Endothelial cell of umbilical vein (primary cell): ENCODE results near the gene CD33. TPM values are rescaled to one million over a fixed set of nuclear protein-coding genes. Genes with fewer than 3 reads are reported as not detected.

Experiments used
- BruUV-seq: library from RNA; stranded (reverse); fragments of 400-500 nt; replicated peaks from 2 replicates; lab custom pipeline; 2021; lab: Mats Ljungman, UMichigan
- CTCF ChIA-PET: fragments of 300-600, 350-600 bp; sonication (Branson Sonifier 250); formaldehyde crosslinking; loops from one replicate; lab custom pipeline; 2021; ENCODE audit warnings: antibody characterized with exemption, inconsistent platforms; lab: Charles Lee
- POLR2A ChIA-PET: fragments of 300-600, 350-600 bp; sonication (Branson Sonifier 250); formaldehyde crosslinking; loops from one replicate; lab custom pipeline; 2021; ENCODE audit warnings: antibody characterized with exemption, inconsistent platforms; lab: Charles Lee
- DNase-seq: peaks from one replicate; pipeline ENCODE4 v3.0.0-alpha.2; 2011; ENCODE audit warnings: low read depth, low spot score
- FAIRE-seq: peaks from 2 replicates; lab custom pipeline; 2011; peaks lifted over from hg19 to GRCh38; lab: Jason Lieb, UNC
- H2AFZ ChIP-seq: 2 replicates; pipeline ENCODE4 v1.6.0; 2012; ENCODE audit warnings: low read depth, low read length, control low read depth, inconsistent platforms
- H3K27ac ChIP-seq: 2 replicates; pipeline ENCODE4 v1.5.1; 2011; ENCODE audit warnings: low read depth, mild to moderate bottlenecking, control low read depth, low read length, moderate library complexity; ENCODE audit not compliant: insufficient read depth
- H3K27me3 ChIP-seq, 2 experiments: 2 replicates each; pipeline versions ENCODE4 v1.6.0 to v1.6.1; 2011; ENCODE audit warnings: low read length in 2 of 2, mixed read lengths in 1 of 2; ENCODE audit not compliant: control insufficient read depth in 2 of 2, insufficient read depth in 2 of 2
- H3K36me3 ChIP-seq, 2 experiments: 2 replicates in 1 of 2; 3 replicates in 1 of 2; pipeline ENCODE4 v1.5.1; 2011; ENCODE audit warnings: low read length in 2 of 2, mild to moderate bottlenecking in 1 of 2, moderate library complexity in 1 of 2; ENCODE audit not compliant: control insufficient read depth in 2 of 2, insufficient read depth in 2 of 2; ENCODE audit errors: extremely low read depth in 1 of 2
- H3K4me1 ChIP-seq: 3 replicates; pipeline ENCODE4 v1.5.1; 2011; ENCODE audit warnings: mild to moderate bottlenecking, low read length; ENCODE audit not compliant: control insufficient read depth, insufficient read depth; ENCODE audit errors: extremely low read depth
- H3K4me2 ChIP-seq: 2 replicates; pipeline ENCODE4 v1.6.1; 2011; ENCODE audit warnings: low read length, control low read depth, mixed read lengths; ENCODE audit not compliant: insufficient read depth
- H3K4me3 ChIP-seq, 3 experiments: fragments of 200-600 bp in 1 of 3; sonication (generic), shearing (Covaris generic) in 1 of 3; replicated peaks in 1 of 3; 2 replicates each; pipeline ENCODE4 v1.5.1; 2011 to 2016; ENCODE audit warnings: control low read depth in 3 of 3, low read length in 3 of 3, mild to moderate bottlenecking in 2 of 3, inconsistent platforms in 1 of 3, low read depth in 1 of 3, moderate library complexity in 1 of 3; ENCODE audit not compliant: insufficient read depth in 1 of 3
- H3K79me2 ChIP-seq: 2 replicates; pipeline ENCODE4 v1.6.0; 2012; ENCODE audit warnings: low read length, inconsistent platforms; ENCODE audit not compliant: control insufficient read depth, insufficient read depth
- H3K9ac ChIP-seq: replicated peaks from 2 replicates; pipeline ENCODE3; 2011; ENCODE audit warnings: low read length, control low read depth; ENCODE audit not compliant: insufficient read depth; ENCODE audit errors: extremely low read depth
- H3K9me1 ChIP-seq: replicated peaks from 3 replicates; pipeline ENCODE4 v1.6.0; 2011; ENCODE audit warnings: mild to moderate bottlenecking, low read length; ENCODE audit not compliant: control insufficient read depth, insufficient read depth; ENCODE audit errors: extremely low read depth
- H3K9me3 ChIP-seq: replicated peaks from 2 replicates; pipeline ENCODE4 v1.5.1; 2012; ENCODE audit warnings: low read length, inconsistent platforms; ENCODE audit not compliant: control insufficient read depth, insufficient read depth
- H4K20me1 ChIP-seq: replicated peaks from 2 replicates; pipeline ENCODE3; 2011; ENCODE audit warnings: mild to moderate bottlenecking, low read length; ENCODE audit not compliant: control insufficient read depth, insufficient read depth; ENCODE audit errors: extremely low read depth
- CTCF ChIP-seq, 2 donors: IDR thresholded peaks; 1 replicate in 1 of 2; 2 replicates in 1 of 2; pipeline ENCODE4 v1.5.1; 2011; ENCODE audit warnings: low read length in 2 of 2, mild to moderate bottlenecking in 2 of 2, moderate library complexity in 2 of 2, control low read depth in 1 of 2, inconsistent platforms in 1 of 2, low read depth in 1 of 2; ENCODE audit not compliant: insufficient read depth in 1 of 2; ENCODE audit errors: extremely low read depth in 1 of 2
- EZH2 ChIP-seq: IDR thresholded peaks from 2 replicates; pipeline ENCODE4 v1.6.1; 2012; ENCODE audit warnings: borderline replicate concordance, low read depth, mild to moderate bottlenecking, moderate library complexity, low read length, inconsistent platforms; ENCODE audit not compliant: severe bottlenecking
- FOS ChIP-seq: IDR thresholded peaks from 2 replicates; pipeline ENCODE4 v1.6.1; 2011; ENCODE audit warnings: mild to moderate bottlenecking, low read length, moderate library complexity, borderline replicate concordance; ENCODE audit not compliant: insufficient read depth
- GATA2 ChIP-seq: IDR thresholded peaks from 2 replicates; pipeline ENCODE4 v1.7.0; 2011; ENCODE audit warnings: low read depth, mild to moderate bottlenecking, moderate library complexity, mixed read lengths, low read length; ENCODE audit not compliant: insufficient read length, insufficient read depth
- JUN ChIP-seq: IDR thresholded peaks from 2 replicates; pipeline ENCODE4 v1.6.1; 2011; ENCODE audit warnings: borderline replicate concordance, low read depth; ENCODE audit not compliant: insufficient read length, insufficient read depth
- MYC ChIP-seq: IDR thresholded peaks from one replicate; pipeline ENCODE4 v1.6.1; 2011; ENCODE audit warnings: mild to moderate bottlenecking, low read depth, low read length
- POLR2A ChIP-seq: IDR thresholded peaks from 2 replicates; pipeline ENCODE4 v1.6.1; 2012; ENCODE audit warnings: low read depth, mild to moderate bottlenecking, control low read depth, low read length
- POLR2AphosphoS5 ChIP-seq: IDR thresholded peaks from 2 replicates; pipeline ENCODE4 v1.6.1; 2012; ENCODE audit warnings: low read depth, mild to moderate bottlenecking, control low read depth, low read length, moderate library complexity; ENCODE audit not compliant: insufficient read depth
- dilution Hi-C: fragments of 300-500 bp; cut with MboI; formaldehyde crosslinking; loops from one replicate; pipeline ENCODE4 v1.15.0; 2019; ENCODE audit warnings: low sequenced_read_pairs; ENCODE audit not compliant: extremely low pct_ligation_motif_present
- intact Hi-C: fragments of 100-400 bp; cut with micrococcal nuclease; formaldehyde crosslinking; loops from one replicate; pipeline ENCODE4 v1.10.0; 2022
- polyA plus RNA-seq, 4 experiments: library from polyadenylated mRNA; depleted of rRNA in 3 of 4; stranded (reverse) in 3 of 4; unstranded in 1 of 4; fragments of >200 nt; gene quantifications; 2 replicates each; pipeline versions ENCODE4 v1.2.1 to v1.2.3, GENCODE V29; 2011 to 2012; ENCODE audit warnings: missing spikeins in 1 of 4
- total RNA-seq: library from RNA; stranded (reverse); gene quantifications from 2 replicates; pipeline ENCODE4 v1.2.3, GENCODE V29; 2021
- TF ChIP-seq, protein P1 (sequence below): IDR thresholded peaks from 2 replicates; pipeline ENCODE4 v1.6.1; 2011; ENCODE audit not compliant: insufficient read depth, insufficient read length

Gene CD33
- total and polyA plus RNA-seq, 2 donors (not counting 3 experiments of a cell fraction or from before 2014, with no cell fraction given), result not detected

DNA sequence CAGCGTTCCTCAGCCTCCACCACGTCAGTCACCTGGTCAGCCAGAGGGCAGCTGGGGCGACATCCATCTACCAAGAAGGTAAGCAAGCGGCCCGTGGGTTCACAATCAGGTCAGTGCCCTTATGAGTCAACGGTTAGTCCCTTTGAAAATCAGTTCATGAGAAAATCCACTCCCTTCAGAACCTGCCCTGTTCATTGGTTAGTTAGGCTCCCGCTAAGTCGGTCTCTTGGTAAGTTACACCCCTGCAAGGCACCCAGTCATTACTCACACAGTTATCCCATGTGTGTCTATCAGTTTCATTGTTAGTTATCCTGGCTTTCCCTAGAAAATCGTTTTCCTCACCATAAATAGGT is 26.6 kb downstream of the CD33 start:
- Histone ChIP-seq H3K4me2 (no peak overlapping the region), H2AFZ (no peak overlapping the region), H3K36me3 (no peaks in the 10 kb centered on the region), H3K79me2 (no peaks in the 10 kb centered on the region), H3K4me1 (no peaks in the 10 kb centered on the region), H3K9me1 (no peaks in the 10 kb centered on the region), H3K9me3 (no peaks in the 10 kb centered on the region), H4K20me1 (no peaks in the 10 kb centered on the region), H3K9ac (no peak overlapping the region), H3K4me3 (no peak overlapping the region), H3K27me3 (no peaks in the 10 kb centered on the region), H3K27ac (no peak overlapping the region)
- FAIRE-seq, result no peak
- intact Hi-C loops (no loop called here), dilution Hi-C loops (no loop called here)
- no TSS peak for BruUV-seq
- TF ChIP-seq POLR2AphosphoS5 (no peak), CTCF (IDR thresholded peaks at IDR 0.05; ENCODE audit: extremely low read depth in 1 of 2, insufficient read depth in 1 of 2, low read depth in 1 of 2, low read length in 2 of 2) (no peak), MYC (no peak), JUN (no peak), GATA2 (no peak), EZH2 (no peak), FOS (no peak), POLR2A (no peak)
- TF ChIP-seq, protein P1, sequence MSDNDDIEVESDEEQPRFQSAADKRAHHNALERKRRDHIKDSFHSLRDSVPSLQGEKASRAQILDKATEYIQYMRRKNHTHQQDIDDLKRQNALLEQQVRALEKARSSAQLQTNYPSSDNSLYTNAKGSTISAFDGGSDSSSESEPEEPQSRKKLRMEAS, result no peak
- no peak for DNase-seq
- ChIA-PET CTCF (no interaction called here), POLR2A (no interaction called here)
